ENCODE data around the gene GCDH. TPM values are rescaled to one million over a fixed set of nuclear protein-coding genes. Genes with fewer than 3 reads are reported as not detected.

Gene GCDH
- total and polyA plus RNA-seq, 2 of the 8 experiments (the other 6 are each of a cell fraction or from before 2014, with no cell fraction given), result 67.3 to 89.4 TPM

DNA sequence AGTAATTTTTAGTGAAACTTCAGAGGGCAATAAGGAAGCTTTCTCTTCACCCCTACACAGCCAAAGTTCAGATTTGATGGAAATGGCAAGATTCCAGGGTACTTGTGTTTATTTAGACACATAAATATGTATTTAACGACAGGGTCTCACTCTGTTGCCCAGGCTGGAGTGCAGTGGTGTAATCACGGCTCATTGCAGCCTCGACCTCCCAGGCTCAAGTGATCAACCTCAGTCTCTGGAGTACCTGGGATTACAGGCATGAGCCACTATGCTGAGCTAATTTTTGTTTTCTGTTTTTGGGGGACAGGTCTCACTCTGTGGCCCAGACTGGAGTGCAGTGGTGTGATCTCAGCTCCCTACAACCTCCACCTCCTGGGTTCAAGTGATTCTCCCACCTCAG is 30.1 kb downstream of the GCDH start (continued):
- no peak for TF ChIP-seq CHD7 (IDR thresholded peaks at IDR 0.05; ENCODE audit: insufficient replicate concordance, low read length)
- TF ChIP-seq EP300 (IDR thresholded peaks at IDR 0.05; ENCODE audit: borderline replicate concordance in 1 of 2, low read depth in 2 of 2, low read length in 2 of 2), result no peak
- TF ChIP-seq POLR2A (IDR thresholded peaks at IDR 0.05; ENCODE audit: control extremely low read depth in 1 of 2, low read depth in 2 of 2, low read length in 2 of 2), result no peak
- no peak for TF ChIP-seq CEBPB (IDR thresholded peaks at IDR 0.05; ENCODE audit: low read depth, low read length)
- TF ChIP-seq TAF1 (IDR thresholded peaks at IDR 0.05; ENCODE audit: low read depth, low read length), result no peak
- TF ChIP-seq CHD2 (IDR thresholded peaks at IDR 0.05; ENCODE audit: low read length), result no peak
- no peak for TF ChIP-seq NRF1 (IDR thresholded peaks at IDR 0.05; ENCODE audit: low read depth, low read length)
- TF ChIP-seq POLR2AphosphoS5 (IDR thresholded peaks at IDR 0.05; ENCODE audit: low read depth, low read length), result no peak
- TF ChIP-seq ATF3 (IDR thresholded peaks at IDR 0.05; ENCODE audit: insufficient read depth, low read depth, low read length), result no peak
- TF ChIP-seq, protein P1, sequence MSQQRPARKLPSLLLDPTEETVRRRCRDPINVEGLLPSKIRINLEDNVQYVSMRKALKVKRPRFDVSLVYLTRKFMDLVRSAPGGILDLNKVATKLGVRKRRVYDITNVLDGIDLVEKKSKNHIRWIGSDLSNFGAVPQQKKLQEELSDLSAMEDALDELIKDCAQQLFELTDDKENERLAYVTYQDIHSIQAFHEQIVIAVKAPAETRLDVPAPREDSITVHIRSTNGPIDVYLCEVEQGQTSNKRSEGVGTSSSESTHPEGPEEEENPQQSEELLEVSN (IDR thresholded peaks at IDR 0.05), result no peak
